ENCODE results near the gene USP24.

- TF ChIP-seq EP300 (IDR thresholded peaks at IDR 0.05; ENCODE audit: borderline replicate concordance) (no peak), YY1 (IDR thresholded peaks at IDR 0.05; ENCODE audit: low read depth) (no peak)
Measured at GRCh38 chr1:55146781-55147180, 68.4 kb downstream of the USP24 start.

All from Ishikawa (cell line).